ENCODE data around the gene MECP2. TPM values are rescaled to one million over a fixed set of nuclear protein-coding genes. Genes with fewer than 3 reads are reported as not detected.

Gene MECP2
- total and polyA plus RNA-seq, 3 experiments from 2014 or later: 24.3 to 120 (median 49.5) TPM

GRCh38 chrX:154136627-154137161, 39.2 kb upstream of the MECP2 start:
- Histone ChIP-seq H3K27ac (ENCODE audit: low read depth, low read length) (peak overlapping the region; percentile 51), H3K9me3 (ENCODE audit: low read length) (no peaks in the 10 kb centered on the region), H3K4me3 (ENCODE audit: low read length) (peak overlapping the region; percentile 38), H3K4me1 (ENCODE audit: insufficient read depth, low read length) (peaks cover 23% of the 10 kb centered on the region), H3K36me3 (ENCODE audit: insufficient read depth, low read length) (no peaks in the 10 kb centered on the region), H3K27me3 (ENCODE audit: insufficient read depth, low read length, poor library complexity, severe bottlenecking) (no peaks in the 10 kb centered on the region)
- Mint-ChIP-seq H3K4me1 (peaks cover 30 to 45% (median 35%) of the 10 kb centered on the region in 3 donors), H3K9me3 (peaks cover 0 to 2% (median 0%) of the 10 kb centered on the region in 5 donors), H3K4me3 (peak overlapping the region; percentile 72 to 88 (median 75)), H3K27ac (peak overlapping the region; percentile 85 to 98 (median 94)), H3K27me3 (peaks cover 0 to 9% of the 10 kb centered on the region in 2 donors), H3K36me3 (peaks cover 0 to 2% (median 0%) of the 10 kb centered on the region in 3 donors)
- CTCF ChIA-PET: interaction anchor here (0.7 to 1.5 kb wide), 6 partner anchors 39 to 179 kb away, joined by 3 to 6 read pairs (median 4); partner anchors contain the start of gene MECP2
- peak; percentile 57 to 80 (median 72) for DNase-seq
- POLR2A ChIA-PET: no interaction called here

DNA sequence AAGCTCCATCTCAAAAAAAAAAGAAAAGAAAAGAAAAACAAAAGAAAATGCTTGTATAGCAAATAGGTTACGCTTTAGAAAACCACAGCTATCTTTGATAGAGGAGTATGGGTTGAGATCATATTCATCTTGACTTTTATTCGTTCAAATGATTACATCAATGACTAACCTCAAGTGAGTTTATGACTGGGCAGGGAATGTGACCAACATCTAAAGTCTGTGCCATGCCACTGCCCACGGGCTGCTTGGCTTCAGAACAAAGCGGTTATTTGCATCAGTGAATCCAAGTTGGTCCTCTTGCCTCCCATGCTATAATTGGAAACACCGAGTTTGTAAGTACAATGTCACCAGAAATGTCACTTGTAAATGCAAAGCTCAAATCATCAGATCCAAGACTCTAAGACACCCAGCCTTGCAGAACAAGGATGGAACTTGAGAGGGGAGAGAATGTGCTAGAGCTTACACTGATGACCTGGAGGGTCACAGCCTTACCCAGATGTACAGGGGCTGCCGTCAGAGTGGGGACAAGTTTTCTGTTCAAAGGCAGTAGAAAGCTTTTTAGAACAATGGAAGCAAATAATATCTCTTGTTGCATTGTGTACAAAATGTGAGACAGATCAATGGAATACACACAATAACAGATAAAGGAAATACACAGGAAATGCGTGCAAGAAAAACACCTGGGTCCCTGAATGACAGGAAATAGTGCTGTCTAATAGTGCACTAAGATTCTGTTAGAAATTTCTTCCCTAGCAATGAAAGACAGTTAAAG, 38.1 kb upstream of the MECP2 start:
- CTCF ChIA-PET: interaction anchor here (1.0 to 1.6 kb wide), 4 partner anchors 9 to 262 kb away, joined by 3 to 9 read pairs (median 3); partner anchors contain the start of gene MECP2

GRCh38 chrX:154132366-154132765, 34.8 kb upstream of the MECP2 start:
- CTCF ChIA-PET: no interaction called here
- Mint-ChIP-seq H3K4me3 (no peak overlapping the region), H3K27ac (peak overlapping the region in 2 of 8 donors; percentile 20 to 54), H3K9me3 (peaks cover 0 to 2% (median 0%) of the 10 kb centered on the region in 5 donors), H3K4me1 (peaks cover 25 to 31% (median 29%) of the 10 kb centered on the region in 3 donors), H3K27me3 (peaks cover 0 to 7% of the 10 kb centered on the region in 2 donors), H3K36me3 (no peaks in the 10 kb centered on the region)
- Histone ChIP-seq H3K36me3 (ENCODE audit: insufficient read depth, low read length) (no peaks in the 10 kb centered on the region), H3K9me3 (ENCODE audit: low read length) (no peaks in the 10 kb centered on the region), H3K4me3 (ENCODE audit: low read length) (no peak overlapping the region), H3K27ac (ENCODE audit: low read depth, low read length) (no peak overlapping the region), H3K27me3 (ENCODE audit: insufficient read depth, low read length, poor library complexity, severe bottlenecking) (no peaks in the 10 kb centered on the region), H3K4me1 (ENCODE audit: insufficient read depth, low read length) (peaks cover 20% of the 10 kb centered on the region)
- POLR2A ChIA-PET: no interaction called here
- DNase-seq: no peak

More for the DNA sequence above, 38.1 kb upstream of the MECP2 start:
- H3K27me3 Mint-ChIP-seq: peaks cover 0 to 7% of the 10 kb centered on the region in 2 donors
- POLR2A ChIA-PET: interaction anchor here (0.8 kb wide), 1 partner anchor 81 kb away, joined by 7 read pairs; no protein-coding TSS in a partner anchor
- Histone ChIP-seq H3K4me3 (ENCODE audit: low read length) (peak overlapping the region; percentile 38), H3K9me3 (ENCODE audit: low read length) (no peaks in the 10 kb centered on the region), H3K27me3 (ENCODE audit: insufficient read depth, low read length, poor library complexity, severe bottlenecking) (no peaks in the 10 kb centered on the region), H3K27ac (ENCODE audit: low read depth, low read length) (peak overlapping the region; percentile 51), H3K36me3 (ENCODE audit: insufficient read depth, low read length) (no peaks in the 10 kb centered on the region), H3K4me1 (ENCODE audit: insufficient read depth, low read length) (peaks cover 23% of the 10 kb centered on the region)
- peaks cover 0 to 2% (median 0%) of the 10 kb centered on the region in 3 donors for H3K36me3 Mint-ChIP-seq
- peak in 2 of 5 donors; percentile 41 to 54 for DNase-seq
- H3K4me3 Mint-ChIP-seq: peak overlapping the region; percentile 72 to 88 (median 75)
- peak overlapping the region; percentile 85 to 98 (median 94) for H3K27ac Mint-ChIP-seq
- H3K9me3 Mint-ChIP-seq: peaks cover 0 to 2% (median 0%) of the 10 kb centered on the region in 5 donors
- H3K4me1 Mint-ChIP-seq: peaks cover 30 to 45% (median 35%) of the 10 kb centered on the region in 3 donors

DNA sequence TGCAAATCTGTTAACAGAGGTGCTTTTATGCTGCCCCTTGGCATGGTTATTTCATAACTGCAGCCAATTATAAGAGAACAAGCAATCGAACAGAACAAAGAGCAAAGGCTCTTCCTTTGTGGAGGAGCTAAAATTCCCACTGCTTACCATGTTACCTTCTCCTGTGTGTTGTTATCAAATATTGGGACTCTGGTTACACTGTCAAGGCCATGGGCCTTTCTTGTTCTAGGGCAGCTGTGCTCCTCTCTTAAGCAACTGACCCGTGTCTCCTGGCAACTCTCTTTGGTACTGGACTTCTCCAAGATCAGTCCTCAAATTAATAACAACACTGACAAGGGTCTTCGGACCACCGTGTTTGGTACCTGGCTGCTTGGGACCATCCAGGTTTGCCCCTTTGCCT, 34.4 kb upstream of the MECP2 start:
- ChIA-PET POLR2A (no interaction called here), CTCF (no interaction called here)
- Histone ChIP-seq H3K9me3 (ENCODE audit: low read length) (no peaks in the 10 kb centered on the region), H3K4me1 (ENCODE audit: insufficient read depth, low read length) (peaks cover 16% of the 10 kb centered on the region), H3K36me3 (ENCODE audit: insufficient read depth, low read length) (no peaks in the 10 kb centered on the region), H3K27me3 (ENCODE audit: insufficient read depth, low read length, poor library complexity, severe bottlenecking) (no peaks in the 10 kb centered on the region), H3K4me3 (ENCODE audit: low read length) (no peak overlapping the region), H3K27ac (ENCODE audit: low read depth, low read length) (no peak overlapping the region)
- Mint-ChIP-seq H3K27me3 (peaks cover 0 to 5% of the 10 kb centered on the region in 2 donors), H3K4me1 (peaks cover 23 to 28% (median 27%) of the 10 kb centered on the region in 3 donors), H3K36me3 (no peaks in the 10 kb centered on the region), H3K27ac (no peak overlapping the region), H3K9me3 (peaks cover 0 to 2% (median 0%) of the 10 kb centered on the region in 5 donors), H3K4me3 (no peak overlapping the region)
- no peak for DNase-seq

GRCh38 chrX:154126101-154126500, 28.6 kb upstream of the MECP2 start:
- no peaks in the 10 kb centered on the region for H3K36me3 ChIP-seq (ENCODE audit: insufficient read depth, low read length)
- Mint-ChIP-seq H3K27ac (peak overlapping the region in 2 of 8 donors; percentile 23 to 35), H3K36me3 (no peaks in the 10 kb centered on the region), H3K4me3 (no peak overlapping the region), H3K4me1 (peaks cover 30 to 32% (median 30%) of the 10 kb centered on the region in 3 donors), H3K27me3 (peaks cover 0 to 2% of the 10 kb centered on the region in 2 donors), H3K9me3 (no peaks in the 10 kb centered on the region)
- H3K9me3 ChIP-seq (ENCODE audit: low read length): no peaks in the 10 kb centered on the region
- H3K27ac ChIP-seq (ENCODE audit: low read depth, low read length): no peak overlapping the region
- ChIA-PET POLR2A (no interaction called here), CTCF (interaction anchor here (0.5 to 2.7 kb wide), 3 partner anchors 9 to 182 kb away, joined by 3 to 9 read pairs (median 4); no protein-coding TSS in a partner anchor)
- DNase-seq: no peak
- peaks cover 30% of the 10 kb centered on the region for H3K4me1 ChIP-seq (ENCODE audit: insufficient read depth, low read length)
- no peaks in the 10 kb centered on the region for H3K27me3 ChIP-seq (ENCODE audit: insufficient read depth, low read length, poor library complexity, severe bottlenecking)
- H3K4me3 ChIP-seq (ENCODE audit: low read length): no peak overlapping the region

- Histone ChIP-seq H3K4me3 (ENCODE audit: low read length) (no peak overlapping the region), H3K9me3 (ENCODE audit: low read length) (no peaks in the 10 kb centered on the region), H3K36me3 (ENCODE audit: insufficient read depth, low read length) (no peaks in the 10 kb centered on the region), H3K27me3 (ENCODE audit: insufficient read depth, low read length, poor library complexity, severe bottlenecking) (no peaks in the 10 kb centered on the region), H3K27ac (ENCODE audit: low read depth, low read length) (no peak overlapping the region), H3K4me1 (ENCODE audit: insufficient read depth, low read length) (peaks cover 30% of the 10 kb centered on the region)
- POLR2A ChIA-PET: no interaction called here
- peaks cover 30 to 32% (median 30%) of the 10 kb centered on the region in 3 donors for H3K4me1 Mint-ChIP-seq
- H3K4me3 Mint-ChIP-seq: peak overlapping the region in 1 of 7 donors; percentile 15
- no peaks in the 10 kb centered on the region for H3K36me3 Mint-ChIP-seq
- CTCF ChIA-PET: interaction anchor here (0.5 to 2.7 kb wide), 3 partner anchors 9 to 183 kb away, joined by 4 to 9 read pairs (median 9); no protein-coding TSS in a partner anchor
- peak overlapping the region in 3 of 8 donors; percentile 33 to 69 (median 68) for H3K27ac Mint-ChIP-seq
- H3K9me3 Mint-ChIP-seq: no peaks in the 10 kb centered on the region
- H3K27me3 Mint-ChIP-seq: peaks cover 0 to 2% of the 10 kb centered on the region in 2 donors
- no peak for DNase-seq
These were observed 28.0 kb upstream of the MECP2 start for GRCh38 chrX:154125391-154126040.

DNA sequence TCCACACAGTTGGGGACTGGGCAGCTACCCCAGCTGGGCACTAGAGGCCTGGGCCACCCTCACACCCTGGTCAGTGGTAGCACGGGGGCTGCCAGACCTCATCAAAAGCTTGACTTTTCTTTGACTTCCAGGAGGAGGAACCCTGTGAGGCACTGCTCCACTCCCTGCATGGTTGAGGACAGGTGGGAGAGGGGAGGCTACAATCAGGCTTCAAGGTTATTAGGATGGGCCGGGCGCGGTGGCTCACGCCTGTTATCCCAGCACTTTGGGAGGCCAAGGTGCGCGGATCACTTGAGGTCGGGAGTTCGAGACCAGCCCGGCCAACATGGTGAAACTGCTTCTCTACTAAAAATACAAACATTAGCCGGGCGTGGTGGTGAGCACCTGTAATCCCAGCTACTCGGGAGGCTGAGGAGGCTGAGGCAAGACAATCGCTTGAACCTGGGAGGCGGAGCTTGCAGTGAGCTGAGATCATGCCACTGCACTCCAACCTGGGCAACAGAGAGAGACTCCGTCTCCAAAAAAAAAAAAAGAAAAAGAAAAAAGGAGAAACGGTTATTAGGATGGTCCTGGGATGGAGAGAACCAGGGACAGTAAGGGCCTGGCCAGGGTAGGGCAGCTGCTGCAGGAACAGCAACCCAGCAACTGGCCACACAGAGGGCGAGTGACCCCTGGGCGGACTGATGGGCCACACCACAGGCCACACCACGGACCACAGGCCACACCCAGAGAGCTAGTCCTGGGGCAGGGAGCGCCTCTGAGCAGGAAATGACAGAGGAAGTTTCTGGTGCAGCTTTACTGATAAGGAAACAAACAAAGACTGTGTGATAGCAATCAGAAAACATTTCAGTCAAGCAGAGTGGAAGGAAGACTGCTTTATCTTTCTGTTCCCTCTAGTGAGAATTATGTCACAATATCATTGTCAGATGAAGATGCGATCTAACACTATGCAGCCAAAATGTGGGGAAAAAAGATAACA, 26.0 kb upstream of the MECP2 start:
- Mint-ChIP-seq H3K9me3 (no peaks in the 10 kb centered on the region), H3K4me3 (peak overlapping the region in 5 of 7 donors; percentile 66 to 73 (median 70)), H3K36me3 (no peaks in the 10 kb centered on the region), H3K27ac (peak overlapping the region; percentile 29 to 89 (median 74)), H3K4me1 (peaks cover 30 to 41% (median 30%) of the 10 kb centered on the region in 3 donors), H3K27me3 (peaks cover 0 to 2% of the 10 kb centered on the region in 2 donors)
- no peaks in the 10 kb centered on the region for H3K36me3 ChIP-seq (ENCODE audit: insufficient read depth, low read length)
- CTCF ChIA-PET: interaction anchor here (1.2 to 2.7 kb wide), 3 partner anchors 11 to 185 kb away, joined by 3 to 9 read pairs (median 9); no protein-coding TSS in a partner anchor
- no peaks in the 10 kb centered on the region for H3K27me3 ChIP-seq (ENCODE audit: insufficient read depth, low read length, poor library complexity, severe bottlenecking)
- peak overlapping the region; percentile 24 for H3K27ac ChIP-seq (ENCODE audit: low read depth, low read length)
- H3K4me3 ChIP-seq (ENCODE audit: low read length): no peak overlapping the region
- H3K4me1 ChIP-seq (ENCODE audit: insufficient read depth, low read length): peaks cover 30% of the 10 kb centered on the region
- POLR2A ChIA-PET: no interaction called here
- DNase-seq: peak in 4 of 5 donors; percentile 11 to 44 (median 30)
- H3K9me3 ChIP-seq (ENCODE audit: low read length): no peaks in the 10 kb centered on the region
